ENCODE measurements around the gene TTC14.

DNA sequence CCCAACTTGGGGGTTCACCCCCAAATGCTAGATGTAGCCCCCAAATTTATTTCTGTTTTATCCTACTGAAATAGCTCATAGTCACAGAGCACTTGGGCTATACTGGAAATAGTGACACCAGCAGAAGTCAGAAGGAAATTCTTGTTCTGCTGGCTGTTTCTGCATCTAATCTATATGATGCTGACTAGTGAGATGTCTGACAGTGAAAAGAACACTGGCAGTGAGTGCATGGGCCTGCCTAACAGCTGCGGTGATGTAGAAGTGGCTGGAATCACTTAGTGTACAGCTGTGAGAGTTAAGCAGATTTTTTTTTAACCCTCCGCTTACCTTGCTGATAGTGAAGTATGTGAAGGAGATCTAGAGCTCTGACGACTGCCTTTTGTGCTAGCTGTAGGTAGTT is 14.0 kb downstream of the TTC14 start:
- TF ChIP-seq CBX3 (IDR thresholded peaks at IDR 0.05; ENCODE audit: low read depth): no peak
- TF ChIP-seq ZBTB33 (IDR thresholded peaks at IDR 0.05; ENCODE audit: extremely low read depth, insufficient replicate concordance, low read length): no peak
- TF ChIP-seq POLR2AphosphoS5 (IDR thresholded peaks at IDR 0.05; ENCODE audit: low read depth, low read length): no peak
- TF ChIP-seq EZH2 (IDR thresholded peaks at IDR 0.05): no peak
- no peak for TF ChIP-seq YY1 (IDR thresholded peaks at IDR 0.05; ENCODE audit: extremely low read depth, insufficient replicate concordance, low read depth, low read length)
- no peak for TF ChIP-seq CTCF (IDR thresholded peaks at IDR 0.05 in 2 of 3, conservative IDR thresholded peaks at IDR 0.05 in 1 of 3; ENCODE audit: borderline replicate concordance in 1 of 3, insufficient read depth in 1 of 3, low read depth in 2 of 3, low read length in 2 of 3)
- no peak for TF ChIP-seq POLR2A (IDR thresholded peaks at IDR 0.05; ENCODE audit: borderline replicate concordance, extremely low read depth, insufficient read depth, insufficient read length)
